Suprapubic skin (tissue), 4 donors: ENCODE results near the gene FSTL4.

Source experiments
- CTCF ChIP-seq, 2 donors: fragments of 200-600 bp in 1 of 2; fragments of 450-650 bp in 1 of 2; sonication (generic) in 1 of 2; IDR thresholded peaks; one replicate each; pipeline ENCODE4 v1.5.1; 2016 to 2019; ENCODE audit warnings: antibody characterized with exemption in 2 of 2, mild to moderate bottlenecking in 1 of 2, moderate library complexity in 1 of 2
- EP300 ChIP-seq: sonication (generic); formaldehyde crosslinking; IDR thresholded peaks from one replicate; pipeline ENCODE4 v1.6.1; 2017; ENCODE audit warnings: antibody characterized with exemption
- POLR2AphosphoS5 ChIP-seq, 3 donors: sonication (generic); formaldehyde crosslinking; IDR thresholded peaks; one replicate each; pipeline ENCODE4 v1.6.1; 2017; ENCODE audit warnings: antibody characterized with exemption in 3 of 3

DNA sequence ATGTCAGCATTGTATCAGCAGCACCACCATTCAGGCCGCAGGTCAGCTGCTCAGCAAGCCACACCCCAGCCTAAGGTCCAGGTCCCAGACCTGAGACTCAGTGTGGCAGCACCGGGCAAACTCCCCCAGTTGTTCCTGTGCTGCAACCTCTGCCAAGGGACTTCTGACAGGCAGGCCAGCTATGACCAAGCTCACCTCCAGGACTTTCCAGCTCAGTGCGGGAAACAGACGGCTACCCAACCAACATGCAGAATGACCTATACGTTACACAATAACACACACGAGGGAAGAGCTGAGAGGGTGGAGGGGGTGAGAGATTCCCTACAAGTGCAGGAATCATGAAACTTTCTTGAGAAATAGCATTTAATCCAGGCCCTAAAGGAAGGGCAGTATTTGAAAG lies 143.7 kb downstream of the FSTL4 start:
- no peak for TF ChIP-seq CTCF (IDR thresholded peaks at IDR 0.05)
- TF ChIP-seq POLR2AphosphoS5 (IDR thresholded peaks at IDR 0.05), result no peak
- TF ChIP-seq EP300, result no peak
